Stimulated activated naive CD8-positive, alpha-beta T cell treated with anti-CD3 and anti-CD28 coated beads, Interleukin-15, Interleukin-2, amounts not matched to agents 100 ng/mL and 50 ng/mL, for 24 hours (primary cell): Measurements from ENCODE around the gene PDE8B.
A peak's percentile ranks its signal among the peaks of the same experiment; 100 is the strongest.

Experiments
- H3K27ac Mint-ChIP-seq: one replicate; pipeline ENCODE4 v1.8.0; 2021; ENCODE audit warnings: mild to moderate bottlenecking, mixed read lengths
- H3K27me3 Mint-ChIP-seq: one replicate; pipeline ENCODE4 v1.8.0; 2021; ENCODE audit warnings: mixed read lengths
- H3K36me3 Mint-ChIP-seq: one replicate; pipeline ENCODE4 v1.8.0; 2021; ENCODE audit warnings: low read depth, mixed read lengths
- H3K4me1 Mint-ChIP-seq: one replicate; pipeline ENCODE4 v1.8.0; 2021; ENCODE audit warnings: low read depth, mixed read lengths
- H3K4me3 Mint-ChIP-seq: one replicate; pipeline ENCODE4 v1.8.0; 2021; ENCODE audit warnings: mild to moderate bottlenecking, mixed read lengths
- H3K9me3 Mint-ChIP-seq: one replicate; pipeline ENCODE4 v1.8.0; 2021; ENCODE audit warnings: mixed read lengths

PDE8B gene

DNA sequence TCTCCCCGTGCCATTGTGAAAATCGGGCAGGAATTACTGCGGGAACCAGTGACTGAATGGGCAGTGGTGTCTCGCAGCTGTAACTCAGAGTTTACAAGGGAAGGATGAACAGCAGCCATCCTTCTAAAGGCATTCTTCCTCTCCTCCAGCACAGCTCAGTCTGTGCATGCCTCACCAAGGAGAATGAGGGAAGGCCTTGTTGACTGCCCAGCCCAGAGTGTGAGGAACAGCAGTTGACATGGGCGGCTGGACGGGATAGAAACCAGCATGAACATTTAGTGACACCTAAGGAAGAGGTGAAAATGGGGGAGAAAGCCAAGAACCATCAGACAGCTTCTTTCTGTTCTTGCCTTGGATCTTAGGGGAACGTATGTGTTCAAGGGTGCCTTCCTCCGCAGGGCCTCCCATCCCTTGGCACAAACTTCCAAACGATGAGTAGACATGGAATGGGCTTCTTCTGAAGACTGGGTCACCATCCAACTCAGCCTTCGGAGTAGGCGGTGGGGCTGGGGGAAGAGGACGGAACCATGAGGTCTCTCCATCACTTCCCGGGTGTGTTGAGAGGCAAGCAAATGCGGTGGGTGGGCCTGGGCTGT is 887 bp upstream of the PDE8B start:
- no peaks in the 10 kb centered on the region for H3K36me3 Mint-ChIP-seq
- no peak overlapping the region for H3K27ac Mint-ChIP-seq
- H3K9me3 Mint-ChIP-seq = no peaks in the 10 kb centered on the region
- H3K4me1 Mint-ChIP-seq = peaks cover 13% of the 10 kb centered on the region
- peak overlapping the region; percentile 78 for H3K4me3 Mint-ChIP-seq
- peaks cover 56% of the 10 kb centered on the region for H3K27me3 Mint-ChIP-seq

- Mint-ChIP-seq H3K4me1 (peaks cover 13% of the 10 kb centered on the region), H3K36me3 (no peaks in the 10 kb centered on the region), H3K9me3 (no peaks in the 10 kb centered on the region), H3K4me3 (peak overlapping the region; percentile 72), H3K27me3 (peaks cover 64% of the 10 kb centered on the region), H3K27ac (no peak overlapping the region)
Observed at GRCh38 chr5:77210964-77211690, 647 bp downstream of the PDE8B start.

DNA sequence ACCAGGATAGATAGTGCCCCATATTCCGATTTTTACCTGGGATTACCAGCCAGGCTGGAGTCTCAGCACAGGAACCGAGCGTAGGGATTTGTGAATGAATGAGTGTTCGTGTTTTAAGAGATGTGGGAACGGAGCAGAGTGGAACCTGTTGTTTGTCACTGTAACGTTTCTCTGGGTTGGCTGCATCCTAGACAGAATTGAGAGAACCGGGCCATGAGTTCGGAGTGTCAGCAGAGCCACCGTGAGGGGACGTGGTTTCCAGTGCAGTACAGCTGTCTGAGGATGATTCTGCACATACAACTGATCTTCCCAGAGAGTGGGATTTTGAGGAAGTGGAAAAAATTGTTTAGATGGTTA is 1.2 kb downstream of the PDE8B start:
- H3K4me3 Mint-ChIP-seq = peak overlapping the region; percentile 72
- H3K27me3 Mint-ChIP-seq = peaks cover 65% of the 10 kb centered on the region
- H3K4me1 Mint-ChIP-seq = peaks cover 13% of the 10 kb centered on the region
- H3K27ac Mint-ChIP-seq = no peak overlapping the region
- no peaks in the 10 kb centered on the region for H3K36me3 Mint-ChIP-seq
- no peaks in the 10 kb centered on the region for H3K9me3 Mint-ChIP-seq

GRCh38 chr5:77213601-77214000 is 3.1 kb downstream of the PDE8B start:
- Mint-ChIP-seq H3K27me3 (peaks cover 71% of the 10 kb centered on the region), H3K9me3 (no peaks in the 10 kb centered on the region), H3K4me3 (no peak overlapping the region), H3K36me3 (no peaks in the 10 kb centered on the region), H3K4me1 (peaks cover 13% of the 10 kb centered on the region), H3K27ac (no peak overlapping the region)

DNA sequence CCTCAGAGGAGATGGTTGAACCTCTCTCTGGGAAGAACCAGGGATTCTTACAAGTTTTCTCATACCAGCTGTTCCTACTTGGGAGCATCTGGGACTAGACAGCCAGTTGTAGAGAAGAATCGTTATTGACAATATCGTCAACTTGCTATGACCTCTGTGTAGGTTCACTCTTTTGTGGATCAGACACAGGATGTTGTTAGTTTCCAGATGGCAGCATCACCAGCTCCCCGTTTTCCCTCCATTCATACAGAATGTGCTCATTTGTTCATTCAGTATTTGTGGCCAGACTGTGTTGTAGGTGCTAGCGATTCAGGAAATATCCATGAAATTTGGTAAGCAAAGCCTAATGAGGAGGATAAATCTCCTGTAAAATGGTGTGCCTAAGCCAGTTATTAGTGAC is 3.7 kb downstream of the PDE8B start:
- H3K4me3 Mint-ChIP-seq = no peak overlapping the region
- no peaks in the 10 kb centered on the region for H3K36me3 Mint-ChIP-seq
- H3K9me3 Mint-ChIP-seq = no peaks in the 10 kb centered on the region
- peaks cover 67% of the 10 kb centered on the region for H3K27me3 Mint-ChIP-seq
- H3K27ac Mint-ChIP-seq = no peak overlapping the region
- H3K4me1 Mint-ChIP-seq = peaks cover 13% of the 10 kb centered on the region

DNA sequence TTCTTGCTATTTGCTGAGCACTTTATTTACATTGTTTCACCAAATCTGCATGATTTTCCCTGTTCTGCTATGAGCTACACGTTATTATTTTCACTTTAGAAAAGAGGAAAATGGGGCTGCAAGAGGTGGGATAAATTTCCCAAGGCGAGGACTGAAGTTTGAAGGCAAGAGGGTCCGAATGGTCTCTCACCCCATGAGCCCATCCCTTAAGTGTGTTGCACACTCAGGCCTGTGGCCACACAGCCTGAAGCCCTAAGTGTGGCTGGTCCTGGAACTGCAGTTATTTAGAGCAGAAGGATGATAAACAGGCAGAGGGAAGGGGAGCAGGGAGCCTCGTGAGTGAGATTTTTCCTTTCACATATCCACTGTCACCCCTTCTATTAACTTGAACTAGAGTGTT is 7.8 kb downstream of the PDE8B start:
- Mint-ChIP-seq H3K27ac (no peak overlapping the region), H3K36me3 (no peaks in the 10 kb centered on the region), H3K27me3 (peaks cover 39% of the 10 kb centered on the region), H3K4me3 (no peak overlapping the region), H3K9me3 (no peaks in the 10 kb centered on the region), H3K4me1 (no peaks in the 10 kb centered on the region)

- no peak overlapping the region for H3K27ac Mint-ChIP-seq
- H3K4me3 Mint-ChIP-seq = no peak overlapping the region
- H3K4me1 Mint-ChIP-seq = no peaks in the 10 kb centered on the region
- no peaks in the 10 kb centered on the region for H3K9me3 Mint-ChIP-seq
- H3K27me3 Mint-ChIP-seq = peaks cover 19% of the 10 kb centered on the region
- H3K36me3 Mint-ChIP-seq = no peaks in the 10 kb centered on the region
Observed at GRCh38 chr5:77221115-77221514, 10.6 kb downstream of the PDE8B start.

DNA sequence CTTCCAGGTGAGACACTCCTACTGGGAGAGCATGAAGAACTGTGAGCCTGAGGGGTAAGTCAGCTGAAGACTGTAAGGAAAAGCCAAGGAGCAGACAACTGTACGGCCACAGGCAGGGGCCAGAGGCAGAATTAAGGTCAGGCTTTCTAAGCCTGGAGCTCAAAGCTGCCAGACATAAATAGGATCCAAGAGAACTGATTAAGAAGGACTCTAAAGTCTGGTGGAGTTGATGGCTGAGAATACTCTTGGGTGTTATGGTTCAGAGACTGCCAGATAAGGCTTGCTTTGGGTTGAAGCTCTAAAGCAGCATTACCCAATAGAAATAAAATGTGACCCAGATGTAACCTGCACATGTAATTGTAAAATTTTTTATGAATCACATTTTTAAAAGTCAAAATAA is 12.2 kb downstream of the PDE8B start:
- Mint-ChIP-seq H3K27me3 (peaks cover 9% of the 10 kb centered on the region), H3K27ac (no peak overlapping the region), H3K4me1 (no peaks in the 10 kb centered on the region), H3K9me3 (no peaks in the 10 kb centered on the region), H3K36me3 (no peaks in the 10 kb centered on the region), H3K4me3 (no peak overlapping the region)

GRCh38 chr5:77223653-77224052 is 13.2 kb downstream of the PDE8B start:
- Mint-ChIP-seq H3K36me3 (no peaks in the 10 kb centered on the region), H3K4me3 (no peak overlapping the region), H3K9me3 (no peaks in the 10 kb centered on the region), H3K27me3 (peaks cover 7% of the 10 kb centered on the region), H3K4me1 (no peaks in the 10 kb centered on the region), H3K27ac (no peak overlapping the region)

DNA sequence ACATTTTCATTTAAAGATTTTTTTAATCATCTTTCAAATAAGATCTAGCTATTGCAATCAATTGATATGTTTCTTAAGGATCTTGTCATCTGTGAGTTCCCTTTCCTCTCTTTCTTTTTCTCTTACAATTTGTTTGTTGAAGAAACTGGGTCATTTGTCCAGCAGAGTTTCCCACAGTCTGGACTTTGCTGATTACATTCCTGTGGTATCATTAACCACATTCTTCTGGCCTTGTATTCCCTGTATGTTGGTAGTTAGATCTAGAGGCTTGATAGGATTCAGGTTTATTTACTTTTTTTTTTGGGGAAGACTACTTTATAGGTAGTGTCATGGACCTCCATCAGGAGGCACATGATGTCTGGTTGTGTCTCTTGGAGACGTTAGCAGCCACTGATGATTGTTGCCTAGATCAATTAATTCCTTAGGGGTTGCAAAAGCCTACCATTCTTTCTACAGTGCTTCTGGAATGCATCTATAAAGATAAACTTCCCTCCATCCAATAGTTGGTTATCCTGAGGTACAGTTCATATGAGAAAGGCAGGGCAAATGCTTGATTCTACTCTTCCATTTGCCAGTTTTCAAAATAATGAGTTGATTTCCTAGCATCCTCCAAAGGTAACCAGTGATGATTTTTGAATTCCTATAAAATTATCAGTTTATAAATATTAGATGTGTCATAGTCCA is 14.3 kb downstream of the PDE8B start:
- Mint-ChIP-seq H3K4me1 (peaks cover under 1% of the 10 kb centered on the region), H3K36me3 (no peaks in the 10 kb centered on the region), H3K4me3 (no peak overlapping the region), H3K27me3 (peaks cover 6% of the 10 kb centered on the region), H3K9me3 (peaks cover 3% of the 10 kb centered on the region), H3K27ac (no peak overlapping the region)

DNA sequence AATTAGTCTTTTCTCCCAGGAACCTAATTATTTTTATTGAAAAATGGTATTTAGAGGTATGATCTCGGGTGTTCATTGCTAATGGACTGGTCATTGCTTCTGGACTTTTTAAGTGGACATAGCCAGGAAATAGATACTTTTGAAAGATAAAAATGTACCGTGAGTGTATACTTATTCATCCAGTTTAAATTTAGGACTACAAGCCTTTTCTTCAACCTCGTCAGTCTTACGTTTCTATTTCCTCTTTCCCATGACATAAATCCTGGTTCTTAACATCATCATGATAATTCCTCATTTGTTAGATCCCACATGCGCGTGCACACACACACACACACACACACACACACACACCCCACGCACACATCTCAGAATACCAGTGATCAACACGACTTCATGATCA is 15.1 kb downstream of the PDE8B start:
- H3K27me3 Mint-ChIP-seq = peaks cover 8% of the 10 kb centered on the region

DNA sequence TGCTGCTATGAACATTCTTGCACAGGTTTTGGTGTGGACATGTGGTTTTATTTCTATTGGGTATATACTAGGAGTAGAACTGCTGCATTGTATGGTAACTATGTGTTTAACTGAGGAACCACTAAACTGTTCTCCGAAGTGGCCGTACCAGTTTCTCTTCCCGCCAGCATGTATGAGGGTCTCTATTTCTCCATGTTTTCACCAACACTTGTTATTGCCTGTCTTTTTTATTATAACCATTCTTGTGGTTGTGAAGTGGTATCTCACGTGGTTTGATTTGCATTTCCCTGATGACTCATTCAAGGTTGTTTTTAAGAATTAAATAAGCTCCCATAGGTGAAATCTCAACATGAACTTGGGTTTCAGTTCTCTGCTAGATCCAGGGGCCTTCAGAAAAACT is 19.4 kb downstream of the PDE8B start:
- Mint-ChIP-seq H3K9me3 (peaks cover 5% of the 10 kb centered on the region), H3K27ac (no peak overlapping the region), H3K4me1 (peaks cover 11% of the 10 kb centered on the region), H3K4me3 (no peak overlapping the region), H3K36me3 (no peaks in the 10 kb centered on the region), H3K27me3 (peaks cover 12% of the 10 kb centered on the region)

More for the DNA sequence above, 15.1 kb downstream of the PDE8B start:
- Mint-ChIP-seq H3K9me3 (peaks cover 5% of the 10 kb centered on the region), H3K27ac (no peak overlapping the region), H3K4me1 (peaks cover 3% of the 10 kb centered on the region), H3K36me3 (no peaks in the 10 kb centered on the region), H3K4me3 (no peak overlapping the region)

- Mint-ChIP-seq H3K27ac (no peak overlapping the region), H3K36me3 (no peaks in the 10 kb centered on the region), H3K4me3 (no peak overlapping the region), H3K9me3 (peaks cover 5% of the 10 kb centered on the region), H3K27me3 (peaks cover 12% of the 10 kb centered on the region), H3K4me1 (peaks cover 11% of the 10 kb centered on the region)
Observed at GRCh38 chr5:77230727-77231470, 20.4 kb downstream of the PDE8B start.

- no peak overlapping the region for H3K27ac Mint-ChIP-seq
- peaks cover 15% of the 10 kb centered on the region for H3K27me3 Mint-ChIP-seq
- no peaks in the 10 kb centered on the region for H3K36me3 Mint-ChIP-seq
- peaks cover 11% of the 10 kb centered on the region for H3K4me1 Mint-ChIP-seq
- peaks cover 9% of the 10 kb centered on the region for H3K9me3 Mint-ChIP-seq
- H3K4me3 Mint-ChIP-seq = no peak overlapping the region
Observed at GRCh38 chr5:77231471-77232138, 21.1 kb downstream of the PDE8B start.
